ENCODE results near the gene CLEC10A.

- no peak for TF ChIP-seq CTCF (conservative IDR thresholded peaks at IDR 0.05; ENCODE audit: low read depth, low read length)
- no peak for TF ChIP-seq EZH2 (IDR thresholded peaks at IDR 0.05; ENCODE audit: low read length, unreplicated experiment)
Measured at GRCh38 chr17:7098802-7099459, 18.9 kb upstream of the CLEC10A start.

Measured in PC-3 (cell line).